RKO (cell line): ENCODE results near the gene ETAA1.
A peak's percentile ranks its signal among the peaks of the same experiment; 100 is the strongest.

Experiments
- DNase-seq: peaks from one replicate; pipeline ENCODE4 v3.0.0-alpha.2; 2016; ENCODE audit warnings: low spot score

The ETAA1 gene

DNA sequence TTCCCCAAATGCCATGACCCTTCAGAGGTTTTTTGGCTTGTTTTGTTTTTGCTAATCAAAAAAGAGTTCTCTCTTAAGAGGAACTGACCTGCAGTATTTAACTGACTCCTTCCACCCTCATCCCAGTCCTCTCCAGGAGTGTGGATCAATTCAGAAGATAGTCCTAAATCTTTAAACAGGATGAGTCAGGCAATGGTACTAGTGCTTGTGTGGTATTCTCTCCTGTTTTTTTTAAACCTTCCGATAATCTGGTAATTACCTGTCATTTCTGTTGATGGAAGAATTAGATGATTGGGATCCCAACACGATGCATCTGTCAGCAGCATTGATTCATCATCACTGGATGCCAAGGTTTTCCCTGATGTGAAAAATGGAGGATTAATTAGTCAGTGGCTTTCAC, 41.2 kb downstream of the ETAA1 start:
- no peak for DNase-seq

DNA sequence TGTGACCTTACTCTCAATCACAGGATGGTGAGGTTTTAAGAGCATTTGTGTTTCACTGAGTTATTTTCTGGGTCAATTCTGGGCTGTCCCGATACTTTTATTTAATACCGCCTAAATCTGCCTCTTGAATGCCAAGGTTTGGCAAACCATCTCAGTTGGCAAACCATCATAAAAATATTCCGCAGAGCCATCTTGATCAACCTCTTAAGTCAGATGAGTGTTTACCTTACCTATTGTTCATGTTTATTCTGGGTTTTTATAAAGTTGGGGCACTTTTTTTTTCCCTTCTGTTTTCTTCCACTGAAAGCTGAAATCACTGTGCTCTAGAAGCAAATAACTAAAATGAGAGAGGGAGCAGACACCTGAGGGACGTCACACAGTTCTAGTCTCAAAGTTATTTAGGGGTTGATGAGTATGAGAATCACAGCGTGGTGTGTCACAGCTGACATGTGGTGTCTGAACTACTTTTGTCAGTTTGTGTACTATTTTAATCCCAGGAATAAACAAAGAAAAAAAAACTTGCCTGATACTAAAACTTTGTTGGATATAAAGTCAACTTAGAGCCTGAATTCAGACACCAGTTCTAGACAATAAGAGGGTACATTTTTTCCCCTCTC, 48.6 kb downstream of the ETAA1 start:
- no peak for DNase-seq

DNA sequence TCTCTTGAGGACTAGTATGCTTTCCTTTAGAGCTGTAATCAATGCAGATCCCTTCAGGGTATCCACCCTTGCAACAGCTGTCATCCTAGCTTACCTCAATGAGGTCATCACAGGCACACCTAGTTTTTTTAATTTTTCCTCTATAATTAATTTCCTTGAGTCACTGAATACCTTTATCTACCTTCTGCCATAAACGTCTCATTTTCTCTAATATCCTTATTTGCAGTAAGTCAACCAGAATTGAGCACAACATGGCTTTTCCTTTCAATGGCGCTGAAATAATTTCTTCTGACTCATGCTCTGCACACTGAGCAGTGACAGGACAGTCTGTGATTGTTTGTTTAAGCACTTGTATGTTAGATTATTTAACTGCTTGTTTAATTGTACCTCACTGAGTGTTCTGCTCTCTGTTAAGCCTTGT, 49.4 kb downstream of the ETAA1 start:
- no peak for DNase-seq

DNA sequence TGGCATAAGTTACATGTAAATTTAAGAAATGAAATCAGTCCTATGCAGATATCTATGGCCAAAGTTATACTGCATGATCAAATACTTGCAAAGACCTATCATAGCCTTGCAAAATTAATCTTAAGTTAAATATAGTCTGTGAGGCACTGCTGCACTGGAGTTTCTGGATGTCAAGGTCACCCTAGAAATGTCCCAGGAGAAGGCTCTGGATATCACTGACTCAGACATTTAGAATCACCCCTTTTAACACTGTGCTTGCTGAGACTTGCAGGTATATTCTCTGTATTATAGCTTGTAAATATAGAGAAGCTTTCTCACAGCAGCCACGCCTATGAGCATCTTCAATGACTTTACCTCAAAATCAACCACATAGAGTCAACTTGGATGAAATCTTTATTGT, 51.5 kb downstream of the ETAA1 start:
- no peak for DNase-seq

DNA sequence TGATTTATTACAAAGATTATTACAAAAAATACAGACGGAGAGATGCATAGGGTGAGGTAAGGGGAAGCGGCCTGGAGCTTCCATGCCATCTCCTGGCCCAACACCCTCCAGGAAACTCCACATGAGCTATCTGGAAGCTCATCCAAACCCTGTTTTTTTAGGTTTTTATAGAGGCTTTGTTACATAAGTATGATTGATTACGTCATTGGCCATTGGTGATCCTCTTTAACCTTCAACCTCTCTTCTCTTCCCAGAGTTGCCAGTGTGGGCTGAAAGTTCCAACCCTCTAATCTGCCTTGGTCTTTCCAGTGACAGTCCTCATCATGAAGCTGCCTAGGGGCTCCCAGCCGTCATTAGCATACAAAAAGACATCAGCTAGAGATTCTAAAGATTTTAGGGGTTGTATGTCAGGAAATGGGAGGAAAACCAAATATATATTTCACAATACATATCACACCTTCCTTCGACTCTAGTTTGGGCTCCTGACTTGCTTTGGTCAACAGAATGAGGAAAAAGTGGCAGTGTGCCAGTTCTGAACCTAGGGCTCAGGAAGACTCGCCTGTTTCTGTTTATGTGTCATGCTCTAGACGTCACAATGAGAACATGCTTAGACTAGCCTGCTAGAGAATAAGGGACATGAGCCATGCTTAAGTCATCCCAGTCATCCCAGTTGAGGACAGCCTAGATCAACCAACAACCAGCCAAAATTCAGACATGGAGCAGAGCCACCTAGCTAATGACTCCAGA, 54.1 kb downstream of the ETAA1 start:
- peak; percentile 64 for DNase-seq

DNA sequence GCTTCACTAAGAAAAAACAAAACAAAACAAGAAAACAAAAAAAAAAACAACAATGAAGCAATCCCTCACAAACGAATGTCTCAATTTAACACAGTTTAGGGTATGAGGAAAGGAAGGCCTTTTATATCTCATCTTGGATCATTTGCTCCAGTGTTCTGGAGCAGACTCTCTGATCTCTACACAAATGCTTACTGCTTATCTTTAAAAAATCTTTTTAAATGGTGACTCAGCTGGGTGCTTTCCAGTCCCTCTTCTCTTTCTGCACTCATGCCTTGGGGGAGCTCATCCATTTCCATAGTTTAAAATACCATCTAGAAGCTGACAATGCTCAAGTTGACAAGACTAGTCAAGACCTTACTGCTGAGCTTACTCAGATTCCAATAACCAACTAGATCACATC, 56.2 kb downstream of the ETAA1 start:
- no peak for DNase-seq

DNA sequence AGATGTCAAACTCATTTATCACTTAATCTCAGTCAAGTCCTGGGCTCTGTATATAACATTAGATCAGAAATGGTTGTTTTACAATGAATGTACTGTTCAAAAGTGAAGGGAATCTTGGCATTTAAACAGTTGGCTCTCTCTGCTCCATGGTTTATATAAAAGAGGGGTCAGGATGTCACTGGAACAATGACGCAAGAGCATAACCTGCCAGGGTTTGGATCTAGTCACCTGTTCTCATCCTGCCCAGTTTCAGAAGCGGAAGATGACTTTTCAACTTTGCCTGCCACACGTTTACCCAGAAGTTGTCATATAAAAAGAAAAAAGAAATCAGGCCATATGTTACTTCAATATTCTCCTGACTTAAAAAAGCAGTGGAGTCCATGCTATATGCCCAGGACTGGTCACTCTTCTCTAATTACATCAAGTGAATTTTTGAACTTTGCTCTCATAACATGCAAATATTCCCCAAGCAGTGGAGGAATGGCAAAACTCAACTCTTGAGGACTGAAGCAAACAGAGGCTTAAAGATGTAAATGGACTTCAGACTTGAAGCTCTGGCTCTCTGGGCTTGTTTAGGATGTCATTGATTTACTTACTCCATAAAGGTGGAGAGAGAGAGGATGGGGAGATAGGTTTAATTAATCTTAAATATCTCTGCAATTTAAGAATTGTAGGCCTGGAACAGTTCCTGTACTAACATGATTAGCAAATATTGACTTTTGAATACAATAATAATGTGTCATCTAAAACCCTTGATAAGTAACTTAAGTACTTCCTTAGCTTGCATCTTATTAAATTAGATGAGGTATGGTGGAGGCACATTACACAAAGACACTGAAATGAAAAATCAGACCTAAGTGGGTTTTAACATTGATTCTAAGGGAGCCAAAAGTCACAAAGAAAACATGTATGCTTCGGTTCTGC, 58.3 kb downstream of the ETAA1 start:
- no peak for DNase-seq

DNA sequence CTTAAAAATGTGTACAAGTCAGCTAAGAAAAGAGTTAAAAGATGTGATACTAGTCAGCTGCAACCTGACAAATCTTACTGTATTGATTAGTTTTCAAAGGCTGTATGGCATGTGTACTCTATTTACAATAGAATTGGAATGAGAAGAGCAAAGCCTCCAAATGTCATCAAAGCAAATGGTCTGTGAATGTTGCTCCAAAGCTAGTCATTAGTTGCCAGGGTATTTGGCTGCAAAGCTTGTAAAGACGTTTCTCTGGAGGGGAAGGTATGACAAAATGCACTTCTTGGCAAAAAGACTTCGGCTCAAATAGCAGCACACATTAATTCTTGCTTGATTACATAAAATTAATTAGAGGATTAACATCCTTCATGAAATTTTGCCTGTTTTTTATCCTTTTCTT, 59.3 kb downstream of the ETAA1 start:
- no peak for DNase-seq

DNA sequence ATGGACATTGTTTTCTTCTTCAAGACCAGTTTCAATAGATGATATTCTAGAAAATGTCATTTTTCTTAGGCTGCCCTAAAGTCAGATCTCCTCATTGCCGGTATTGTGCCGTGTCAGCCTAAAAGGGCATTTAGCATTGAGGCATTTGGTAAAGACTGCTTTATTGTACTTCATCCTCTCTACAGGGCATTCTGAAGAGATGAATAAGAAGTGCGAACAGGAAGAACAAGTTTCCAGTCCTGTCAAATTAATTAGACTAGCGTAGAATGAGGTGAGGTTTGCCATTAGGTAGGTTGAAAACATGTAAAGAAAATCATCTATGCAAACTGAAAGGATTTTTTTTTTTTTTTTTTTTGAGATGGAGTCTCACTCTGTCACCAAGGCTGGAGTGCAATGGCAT, 60.6 kb downstream of the ETAA1 start:
- DNase-seq: no peak

DNA sequence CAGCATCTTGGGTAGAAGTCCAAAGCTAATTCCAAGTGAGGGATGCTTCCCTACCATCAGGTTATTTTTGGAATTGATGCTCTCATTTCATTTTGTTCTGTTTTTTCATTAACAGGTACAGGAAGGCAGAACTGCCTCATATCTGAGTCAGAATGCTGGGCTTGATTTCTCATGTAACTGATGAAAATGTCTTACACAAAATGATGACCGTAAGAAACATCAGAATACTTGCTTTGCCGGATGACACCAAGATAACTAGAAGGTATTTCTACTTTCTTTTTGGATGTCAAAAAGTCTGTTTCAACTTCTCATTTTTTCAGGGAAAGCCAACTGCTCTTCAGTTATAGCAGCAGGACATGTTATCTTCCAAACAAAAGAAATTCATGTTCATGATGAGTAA, 62.6 kb downstream of the ETAA1 start:
- DNase-seq: no peak
